ENCODE results near the gene CNOT2. TPM values are rescaled to one million over a fixed set of nuclear protein-coding genes. Genes with fewer than 3 reads are reported as not detected.

The CNOT2 gene
- total RNA-seq, 2 donors from 2014 or later: 57.2 to 142 TPM

- intact Hi-C loops (cut with DNase I): no loop called here
- Histone ChIP-seq H3K36me3 (no peaks in the 10 kb centered on the region), H3K4me3 (no peak overlapping the region), H3K9me3 (no peaks in the 10 kb centered on the region), H3K4me1 (replicated peaks) (no peaks in the 10 kb centered on the region), H3K27ac (no peak overlapping the region), H3K27me3 (replicated peaks; ENCODE audit: insufficient read depth) (no peaks in the 10 kb centered on the region)
- no peak for DNase-seq (ENCODE audit: low spot score)
- no peak for TF ChIP-seq POLR2A (IDR thresholded peaks at IDR 0.05)
- no peak for TF ChIP-seq POLR2AphosphoS5 (IDR thresholded peaks at IDR 0.05)
- no peak for TF ChIP-seq CTCF (IDR thresholded peaks at IDR 0.05)
- 75% methylated on average over 2 of the region's 2 CpGs for whole genome bisulfite sequencing
Measured at GRCh38 chr12:70230934-70231606, 12.2 kb upstream of the CNOT2 start.

- no peaks in the 10 kb centered on the region for H3K9me3 ChIP-seq
- no peak for DNase-seq (ENCODE audit: low spot score)
- no peak overlapping the region for H3K27ac ChIP-seq
- TF ChIP-seq POLR2AphosphoS5 (IDR thresholded peaks at IDR 0.05) (no peak), POLR2A (IDR thresholded peaks at IDR 0.05) (no peak), CTCF (IDR thresholded peaks at IDR 0.05) (no peak)
- 12% methylated on average over 1 of the region's 1 CpG for WGBS
- H3K36me3 ChIP-seq: peaks cover 0 to 6% of the 10 kb centered on the region in 2 donors
- no peaks in the 10 kb centered on the region for H3K27me3 ChIP-seq (replicated peaks; ENCODE audit: insufficient read depth)
- H3K4me1 ChIP-seq (replicated peaks): no peaks in the 10 kb centered on the region
- no peak overlapping the region for H3K4me3 ChIP-seq
- intact Hi-C loops (cut with DNase I): no loop called here
Measured at GRCh38 chr12:70236990-70237389, 6.2 kb upstream of the CNOT2 start.

GRCh38 chr12:70240673-70241072 lies 2.6 kb upstream of the CNOT2 start:
- Histone ChIP-seq H3K36me3 (peaks cover 0 to 6% of the 10 kb centered on the region in 2 donors), H3K27me3 (replicated peaks; ENCODE audit: insufficient read depth) (no peaks in the 10 kb centered on the region), H3K4me3 (no peak overlapping the region), H3K9me3 (no peaks in the 10 kb centered on the region), H3K4me1 (replicated peaks) (no peaks in the 10 kb centered on the region), H3K27ac (no peak overlapping the region)
- 88% methylated on average over 1 of the region's 1 CpG for WGBS
- DNase-seq (ENCODE audit: low spot score): no peak
- no peak for TF ChIP-seq POLR2AphosphoS5 (IDR thresholded peaks at IDR 0.05)
- no peak for TF ChIP-seq POLR2A (IDR thresholded peaks at IDR 0.05)
- no peak for TF ChIP-seq CTCF (IDR thresholded peaks at IDR 0.05)
- intact Hi-C loops (cut with DNase I): no loop called here

GRCh38 chr12:70241845-70242244 lies 1.4 kb upstream of the CNOT2 start:
- Histone ChIP-seq H3K4me3 (no peak overlapping the region), H3K9me3 (no peaks in the 10 kb centered on the region), H3K4me1 (replicated peaks) (no peaks in the 10 kb centered on the region), H3K27ac (no peak overlapping the region), H3K27me3 (replicated peaks; ENCODE audit: insufficient read depth) (no peaks in the 10 kb centered on the region), H3K36me3 (peaks cover 0 to 6% of the 10 kb centered on the region in 2 donors)
- no peak for TF ChIP-seq POLR2A (IDR thresholded peaks at IDR 0.05)
- no peak for TF ChIP-seq CTCF (IDR thresholded peaks at IDR 0.05)
- TF ChIP-seq POLR2AphosphoS5 (IDR thresholded peaks at IDR 0.05): no peak
- DNase-seq (ENCODE audit: low spot score): no peak
- intact Hi-C loops (cut with DNase I): no loop called here
- WGBS: 21% methylated on average over 2 of the region's 2 CpGs
